ENCODE measurements around the gene ADSL. TPM values are rescaled to one million over a fixed set of nuclear protein-coding genes. Genes with fewer than 3 reads are reported as not detected.

ADSL gene
- total RNA-seq, 1 donor from 2014 or later: 41.0 TPM

DNA sequence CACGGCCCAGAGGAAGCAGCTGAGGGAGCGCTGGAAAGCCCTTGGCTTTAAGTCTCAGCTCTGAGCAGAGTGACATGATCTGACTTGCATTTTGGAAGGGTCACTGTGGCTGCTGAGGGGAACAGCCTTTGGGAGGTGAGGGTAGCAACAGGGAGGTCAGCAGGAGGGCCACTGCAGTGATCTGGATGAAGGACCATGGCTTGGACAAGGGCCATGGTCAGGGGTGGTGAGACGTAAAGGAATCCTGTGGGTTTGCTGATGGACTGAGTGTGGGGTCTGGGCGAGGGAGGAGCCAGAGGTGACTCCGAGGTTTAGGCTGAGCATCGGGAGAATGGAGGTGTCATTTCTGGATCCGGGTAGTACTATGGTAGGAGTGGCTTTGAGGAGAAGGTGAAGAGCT, 57.4 kb downstream of the ADSL start:
- DNase-seq (ENCODE audit: extremely low spot score in 2 of 2): no peak
- Histone ChIP-seq H3K4me3 (no peak overlapping the region), H3K27me3 (no peaks in the 10 kb centered on the region), H3K27ac (no peak overlapping the region), H3K9me3 (no peaks in the 10 kb centered on the region), H3K36me3 (peaks cover 0 to 58% of the 10 kb centered on the region in 2 donors), H3K4me1 (no peaks in the 10 kb centered on the region)
- TF ChIP-seq POLR2A (IDR thresholded peaks at IDR 0.05): no peak
- TF ChIP-seq, protein P1, sequence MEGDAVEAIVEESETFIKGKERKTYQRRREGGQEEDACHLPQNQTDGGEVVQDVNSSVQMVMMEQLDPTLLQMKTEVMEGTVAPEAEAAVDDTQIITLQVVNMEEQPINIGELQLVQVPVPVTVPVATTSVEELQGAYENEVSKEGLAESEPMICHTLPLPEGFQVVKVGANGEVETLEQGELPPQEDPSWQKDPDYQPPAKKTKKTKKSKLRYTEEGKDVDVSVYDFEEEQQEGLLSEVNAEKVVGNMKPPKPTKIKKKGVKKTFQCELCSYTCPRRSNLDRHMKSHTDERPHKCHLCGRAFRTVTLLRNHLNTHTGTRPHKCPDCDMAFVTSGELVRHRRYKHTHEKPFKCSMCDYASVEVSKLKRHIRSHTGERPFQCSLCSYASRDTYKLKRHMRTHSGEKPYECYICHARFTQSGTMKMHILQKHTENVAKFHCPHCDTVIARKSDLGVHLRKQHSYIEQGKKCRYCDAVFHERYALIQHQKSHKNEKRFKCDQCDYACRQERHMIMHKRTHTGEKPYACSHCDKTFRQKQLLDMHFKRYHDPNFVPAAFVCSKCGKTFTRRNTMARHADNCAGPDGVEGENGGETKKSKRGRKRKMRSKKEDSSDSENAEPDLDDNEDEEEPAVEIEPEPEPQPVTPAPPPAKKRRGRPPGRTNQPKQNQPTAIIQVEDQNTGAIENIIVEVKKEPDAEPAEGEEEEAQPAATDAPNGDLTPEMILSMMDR (IDR thresholded peaks at IDR 0.05): no peak
- TF ChIP-seq POLR2AphosphoS5 (IDR thresholded peaks at IDR 0.05; ENCODE audit: insufficient read depth in 1 of 2, low read depth in 1 of 2): no peak
- intact Hi-C loops (cut with DNase I): no loop called here

DNA sequence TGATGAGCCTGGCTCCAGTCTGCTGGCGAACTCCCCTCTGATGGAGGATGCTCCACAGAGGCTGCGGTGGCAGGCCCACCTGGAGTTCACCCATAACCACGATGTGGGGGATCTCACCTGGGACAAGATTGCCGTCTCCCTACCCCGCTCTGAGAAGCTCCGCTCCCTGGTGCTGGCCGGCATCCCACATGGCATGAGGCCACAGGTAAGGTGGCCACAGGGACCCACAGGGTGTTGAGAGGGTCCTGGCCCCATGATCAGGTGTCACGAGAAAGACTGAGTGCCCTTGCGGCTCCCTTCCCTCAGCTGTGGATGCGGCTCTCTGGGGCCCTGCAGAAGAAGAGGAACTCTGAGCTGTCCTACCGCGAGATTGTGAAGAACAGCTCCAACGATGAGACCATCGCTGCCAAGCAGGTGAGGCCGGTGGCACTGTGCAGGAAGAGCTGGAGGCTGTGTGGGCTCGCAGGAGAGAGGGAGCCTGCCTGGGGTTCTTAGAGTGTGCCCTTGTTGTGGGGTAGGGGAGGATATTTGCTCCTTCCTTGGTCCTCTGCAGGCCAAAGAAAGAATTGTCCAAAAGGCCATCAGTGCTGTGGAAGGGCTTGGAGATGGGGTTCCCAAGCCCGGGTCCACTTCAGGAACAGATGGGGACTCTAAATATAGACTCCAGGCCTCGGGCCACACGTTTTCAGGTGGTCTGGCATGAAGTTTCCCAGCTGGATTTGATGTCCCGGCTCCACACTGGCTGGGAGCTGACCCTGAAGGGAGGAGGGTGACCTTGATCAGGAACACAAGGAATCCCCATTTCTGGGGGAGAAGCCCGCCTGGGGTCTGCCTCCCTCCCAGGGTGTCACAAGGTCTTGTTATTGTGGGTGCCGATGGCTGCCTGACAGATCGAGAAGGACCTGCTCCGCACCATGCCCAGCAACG, 58.2 kb downstream of the ADSL start:
- no peaks in the 10 kb centered on the region for H3K27me3 ChIP-seq
- TF ChIP-seq, protein P1 (IDR thresholded peaks at IDR 0.05): no peak
- TF ChIP-seq POLR2A (IDR thresholded peaks at IDR 0.05) (no peak), POLR2AphosphoS5 (IDR thresholded peaks at IDR 0.05; ENCODE audit: insufficient read depth in 1 of 2, low read depth in 1 of 2) (no peak)
- H3K4me1 ChIP-seq: no peaks in the 10 kb centered on the region
- no peak overlapping the region for H3K4me3 ChIP-seq
- intact Hi-C loops (cut with DNase I): no loop called here
- H3K36me3 ChIP-seq: peaks cover 3 to 65% of the 10 kb centered on the region in 2 donors
- no peak overlapping the region for H3K27ac ChIP-seq
- H3K9me3 ChIP-seq: no peaks in the 10 kb centered on the region
- DNase-seq (ENCODE audit: extremely low spot score in 2 of 2): no peak

DNA sequence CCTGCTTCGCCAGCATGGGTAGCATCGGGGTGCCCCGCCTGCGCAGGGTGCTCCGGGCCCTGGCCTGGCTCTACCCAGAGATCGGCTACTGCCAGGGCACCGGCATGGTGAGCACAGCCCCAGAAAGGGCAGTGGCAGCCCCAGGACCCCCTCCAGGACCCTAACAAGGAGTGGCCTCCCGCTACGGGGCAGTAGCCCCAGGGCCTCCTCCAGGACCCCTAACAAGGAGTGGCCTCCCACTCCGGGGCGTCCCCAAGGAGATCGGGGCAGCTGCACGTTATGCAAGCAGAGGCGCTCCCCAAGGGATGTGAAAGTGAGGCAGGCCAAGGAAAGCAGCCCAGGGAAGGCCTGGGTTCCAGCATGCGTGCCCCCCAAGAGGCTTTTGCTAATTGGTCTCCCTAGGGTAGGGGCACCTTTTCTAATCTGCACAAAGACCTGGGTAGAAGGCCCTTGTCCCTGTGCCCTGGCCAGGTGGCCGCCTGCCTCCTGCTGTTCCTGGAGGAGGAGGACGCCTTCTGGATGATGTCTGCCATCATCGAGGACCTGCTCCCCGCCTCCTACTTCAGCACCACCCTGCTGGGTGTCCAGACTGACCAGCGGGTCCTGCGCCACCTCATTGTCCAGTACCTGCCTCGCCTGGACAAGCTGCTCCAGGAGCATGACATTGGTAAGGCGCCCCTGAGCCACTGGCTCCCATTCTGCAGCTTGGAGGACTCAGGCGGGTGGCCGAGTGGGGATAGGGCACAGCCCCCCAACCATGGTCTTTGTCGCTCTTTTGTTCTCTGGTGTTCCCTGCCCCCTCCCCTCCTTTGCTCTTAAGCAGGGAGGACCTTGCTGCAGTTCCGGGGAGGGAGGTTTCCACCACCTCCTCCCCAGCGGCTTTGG, 59.1 kb downstream of the ADSL start:
- Histone ChIP-seq H3K9me3 (no peaks in the 10 kb centered on the region), H3K36me3 (peaks cover 4 to 74% of the 10 kb centered on the region in 2 donors), H3K4me3 (no peak overlapping the region), H3K27ac (no peak overlapping the region), H3K4me1 (no peaks in the 10 kb centered on the region), H3K27me3 (no peaks in the 10 kb centered on the region)
- TF ChIP-seq, protein P1 (IDR thresholded peaks at IDR 0.05): no peak
- TF ChIP-seq POLR2A (IDR thresholded peaks at IDR 0.05) (no peak), POLR2AphosphoS5 (IDR thresholded peaks at IDR 0.05; ENCODE audit: insufficient read depth in 1 of 2, low read depth in 1 of 2) (no peak)
- intact Hi-C loops (cut with DNase I): no loop called here
- DNase-seq (ENCODE audit: extremely low spot score in 2 of 2): no peak

DNA sequence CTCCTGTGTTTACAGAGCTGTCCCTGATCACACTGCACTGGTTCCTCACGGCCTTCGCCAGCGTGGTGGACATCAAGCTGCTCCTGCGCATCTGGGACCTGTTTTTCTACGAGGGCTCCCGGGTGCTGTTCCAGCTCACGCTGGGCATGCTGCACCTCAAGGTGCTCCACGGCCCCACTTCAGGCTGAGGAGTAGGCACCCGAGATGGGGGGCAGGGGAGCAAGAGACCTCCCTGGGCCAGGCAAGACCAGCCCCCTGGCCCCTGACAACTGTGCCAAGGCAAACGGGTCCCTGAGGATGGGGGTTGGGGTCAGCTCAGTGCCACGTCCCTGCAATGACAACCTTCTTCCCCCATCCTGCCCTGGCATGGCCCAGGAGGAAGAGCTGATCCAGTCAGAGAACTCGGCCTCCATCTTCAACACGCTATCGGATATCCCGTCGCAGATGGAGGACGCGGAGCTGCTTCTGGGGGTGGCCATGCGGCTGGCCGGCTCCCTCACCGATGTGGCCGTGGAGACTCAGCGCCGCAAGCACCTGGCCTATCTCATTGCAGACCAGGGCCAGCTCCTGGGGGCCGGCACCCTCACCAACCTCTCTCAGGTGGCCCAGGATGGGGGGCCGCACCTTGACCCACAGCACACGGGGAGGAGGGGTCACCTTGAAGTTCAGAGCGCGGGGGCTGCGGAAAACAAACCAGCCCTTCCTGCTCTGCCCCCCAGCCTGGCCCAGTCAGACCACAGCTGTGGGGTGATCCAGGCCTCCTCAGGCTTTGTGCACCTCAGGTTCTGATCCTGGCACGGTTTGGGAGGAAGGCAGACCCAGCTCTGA, 60.0 kb downstream of the ADSL start:
- DNase-seq (ENCODE audit: extremely low spot score in 2 of 2): no peak
- H3K27me3 ChIP-seq: no peaks in the 10 kb centered on the region
- TF ChIP-seq, protein P1 (IDR thresholded peaks at IDR 0.05): no peak
- TF ChIP-seq POLR2AphosphoS5 (IDR thresholded peaks at IDR 0.05; ENCODE audit: insufficient read depth in 1 of 2, low read depth in 1 of 2) (no peak), POLR2A (IDR thresholded peaks at IDR 0.05) (no peak)
- no peaks in the 10 kb centered on the region for H3K4me1 ChIP-seq
- no peak overlapping the region for H3K4me3 ChIP-seq
- H3K27ac ChIP-seq: no peak overlapping the region
- intact Hi-C loops (cut with DNase I): no loop called here
- no peaks in the 10 kb centered on the region for H3K9me3 ChIP-seq
- H3K36me3 ChIP-seq: peaks cover 4 to 81% of the 10 kb centered on the region in 2 donors
